ENCODE measurements around the gene KRTAP9-1.

The KRTAP9-1 gene

DNA sequence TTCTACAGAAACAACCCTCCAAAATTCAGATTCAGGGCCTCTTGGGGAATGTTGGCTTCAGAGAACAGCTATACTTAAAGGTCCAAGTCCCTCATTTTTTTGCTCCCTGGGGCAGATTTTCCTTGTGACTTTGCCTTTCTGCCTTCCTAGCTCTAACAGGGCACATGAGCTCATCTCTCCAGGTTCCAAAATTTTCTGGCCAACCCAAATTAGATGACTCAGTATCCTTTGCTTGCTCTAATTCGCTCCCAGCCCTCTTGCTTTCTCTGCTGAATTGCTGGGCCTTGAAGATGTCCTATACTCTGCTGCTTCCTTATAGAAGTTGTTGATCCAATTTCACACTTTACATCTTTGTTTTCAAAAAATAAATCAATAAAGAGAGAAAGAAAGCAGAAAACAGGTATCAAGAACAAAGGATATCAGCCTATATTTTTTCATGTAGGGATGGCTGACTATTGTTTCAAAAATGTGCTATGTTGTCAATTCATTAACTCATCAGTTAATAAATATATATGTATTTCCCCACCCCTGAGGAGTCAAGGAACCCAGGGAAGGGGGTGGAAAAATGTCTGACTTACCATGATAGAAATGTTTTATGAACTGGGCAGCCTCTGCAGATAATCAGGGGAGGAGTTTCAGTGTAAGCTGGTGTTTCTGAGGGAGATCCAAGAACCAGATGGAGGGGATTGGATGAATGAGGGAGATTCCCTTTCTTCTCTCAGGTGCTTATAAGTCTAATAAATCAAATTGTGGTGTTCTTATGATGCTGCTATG, 10.7 kb upstream of the KRTAP9-1 start:
- no peaks in the 10 kb centered on the region for H3K36me3 ChIP-seq (ENCODE audit: insufficient read depth, low read length)
- no peak overlapping the region; the same call in 1 of the 2 replicates for H2AFZ ChIP-seq (ENCODE audit: low read length)
- H3K4me2 ChIP-seq (ENCODE audit: low read depth, low read length, poor library complexity, severe bottlenecking) = no peak overlapping the region
- H3F3A ChIP-seq (ENCODE audit: low read depth) = no peaks in the 10 kb centered on the region
- H4K20me1 ChIP-seq (ENCODE audit: insufficient read depth, low read length, poor library complexity, severe bottlenecking) = no peaks in the 10 kb centered on the region
- no peaks in the 10 kb centered on the region for H3K27me3 ChIP-seq (ENCODE audit: insufficient read depth, low read length, poor library complexity, severe bottlenecking)
- no peak overlapping the region for H3K9ac ChIP-seq (ENCODE audit: low read depth, low read length, poor library complexity, severe bottlenecking)
- H3K4me1 ChIP-seq (ENCODE audit: insufficient read depth, low read length, poor library complexity, severe bottlenecking) = no peaks in the 10 kb centered on the region
- H3K79me2 ChIP-seq (ENCODE audit: insufficient read depth, low read length) = no peaks in the 10 kb centered on the region
- no peaks in the 10 kb centered on the region for H3K9me2 ChIP-seq (replicated peaks; ENCODE audit: low read depth, low read length)
- TF ChIP-seq, protein P1, sequence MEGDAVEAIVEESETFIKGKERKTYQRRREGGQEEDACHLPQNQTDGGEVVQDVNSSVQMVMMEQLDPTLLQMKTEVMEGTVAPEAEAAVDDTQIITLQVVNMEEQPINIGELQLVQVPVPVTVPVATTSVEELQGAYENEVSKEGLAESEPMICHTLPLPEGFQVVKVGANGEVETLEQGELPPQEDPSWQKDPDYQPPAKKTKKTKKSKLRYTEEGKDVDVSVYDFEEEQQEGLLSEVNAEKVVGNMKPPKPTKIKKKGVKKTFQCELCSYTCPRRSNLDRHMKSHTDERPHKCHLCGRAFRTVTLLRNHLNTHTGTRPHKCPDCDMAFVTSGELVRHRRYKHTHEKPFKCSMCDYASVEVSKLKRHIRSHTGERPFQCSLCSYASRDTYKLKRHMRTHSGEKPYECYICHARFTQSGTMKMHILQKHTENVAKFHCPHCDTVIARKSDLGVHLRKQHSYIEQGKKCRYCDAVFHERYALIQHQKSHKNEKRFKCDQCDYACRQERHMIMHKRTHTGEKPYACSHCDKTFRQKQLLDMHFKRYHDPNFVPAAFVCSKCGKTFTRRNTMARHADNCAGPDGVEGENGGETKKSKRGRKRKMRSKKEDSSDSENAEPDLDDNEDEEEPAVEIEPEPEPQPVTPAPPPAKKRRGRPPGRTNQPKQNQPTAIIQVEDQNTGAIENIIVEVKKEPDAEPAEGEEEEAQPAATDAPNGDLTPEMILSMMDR (conservative IDR thresholded peaks at IDR 0.05; ENCODE audit: low read length) = no peak
- no peak for TF ChIP-seq EZH2phosphoT487 (IDR thresholded peaks at IDR 0.05; ENCODE audit: borderline replicate concordance)
- no peak overlapping the region for H3K4me3 ChIP-seq (ENCODE audit: low read length, poor library complexity, severe bottlenecking)
- H3K9me3 ChIP-seq (ENCODE audit: insufficient read depth, low read depth, low read length) = no peaks in the 10 kb centered on the region

DNA sequence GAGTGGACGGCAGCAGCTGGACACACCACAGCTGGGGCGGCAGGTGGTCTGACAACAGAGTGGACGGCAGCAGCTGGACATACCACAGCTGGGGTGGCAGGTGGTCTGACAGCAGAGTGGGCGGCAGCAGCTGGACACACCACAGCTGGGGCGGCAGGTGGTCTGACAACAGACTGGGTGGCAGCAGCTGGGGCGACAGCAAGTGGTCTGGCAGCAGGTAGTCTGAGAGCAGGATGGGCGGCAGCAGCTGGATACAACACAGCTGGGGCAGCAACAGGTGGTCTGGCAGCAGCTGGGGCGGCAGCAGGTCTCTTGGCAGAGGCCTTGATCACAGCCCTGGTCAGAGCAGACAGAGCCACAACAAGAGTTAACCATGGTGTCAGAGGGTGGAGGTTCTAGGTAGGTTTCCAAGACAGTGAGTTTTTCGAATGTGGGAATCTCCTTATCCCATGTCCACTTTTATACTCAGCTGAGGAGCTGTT, 5.2 kb upstream of the KRTAP9-1 start, which contains the start of gene KRTAP4-1:
KRTAP4-1 (minus strand) TSS at position 432 of the 482 bp plus-strand sequence; CDS start at position 375, 57 bp downstream.
- TF ChIP-seq EZH2phosphoT487 (IDR thresholded peaks at IDR 0.05; ENCODE audit: borderline replicate concordance) = no peak
- TF ChIP-seq, protein P1 (conservative IDR thresholded peaks at IDR 0.05; ENCODE audit: low read length) = no peak

DNA sequence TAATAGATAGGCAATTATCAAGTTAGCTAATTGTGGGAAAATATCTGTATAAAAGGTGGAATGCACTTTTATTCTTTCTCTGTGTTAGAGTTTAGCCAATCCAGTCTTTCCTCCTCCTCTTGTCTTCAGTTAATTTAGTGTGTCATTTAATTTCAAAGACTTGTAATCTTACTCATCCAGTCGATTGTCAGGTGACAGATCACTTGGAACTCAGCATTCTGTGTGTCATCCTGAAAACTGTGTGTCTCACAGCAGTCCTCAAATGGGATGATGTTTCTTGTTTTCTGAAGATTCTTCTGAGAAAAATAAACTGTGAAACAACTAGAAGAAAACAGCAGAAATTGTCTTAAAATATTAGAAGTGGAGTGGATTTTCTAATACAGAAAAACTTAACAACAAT, 4.7 kb upstream of the KRTAP9-1 start:
- no peak for TF ChIP-seq EZH2phosphoT487 (IDR thresholded peaks at IDR 0.05; ENCODE audit: borderline replicate concordance)
- TF ChIP-seq, protein P1 (conservative IDR thresholded peaks at IDR 0.05; ENCODE audit: low read length) = no peak
- Histone ChIP-seq H3K79me2 (ENCODE audit: insufficient read depth, low read length) (no peaks in the 10 kb centered on the region), H3K4me2 (ENCODE audit: low read depth, low read length, poor library complexity, severe bottlenecking) (no peak overlapping the region), H3K9me2 (replicated peaks; ENCODE audit: low read depth, low read length) (no peaks in the 10 kb centered on the region), H3K27me3 (ENCODE audit: insufficient read depth, low read length, poor library complexity, severe bottlenecking) (no peaks in the 10 kb centered on the region), H4K20me1 (ENCODE audit: insufficient read depth, low read length, poor library complexity, severe bottlenecking) (no peaks in the 10 kb centered on the region), H3F3A (ENCODE audit: low read depth) (no peaks in the 10 kb centered on the region), H3K4me3 (ENCODE audit: low read length, poor library complexity, severe bottlenecking) (no peak overlapping the region), H3K4me1 (ENCODE audit: insufficient read depth, low read length, poor library complexity, severe bottlenecking) (no peaks in the 10 kb centered on the region), H3K9ac (ENCODE audit: low read depth, low read length, poor library complexity, severe bottlenecking) (no peak overlapping the region), H2AFZ (ENCODE audit: low read length) (no peak overlapping the region), H3K9me3 (ENCODE audit: insufficient read depth, low read depth, low read length) (no peaks in the 10 kb centered on the region), H3K36me3 (ENCODE audit: insufficient read depth, low read length) (no peaks in the 10 kb centered on the region)

More for the DNA sequence above, 5.2 kb upstream of the KRTAP9-1 start, which contains the start of gene KRTAP4-1:
- H3K27me3 ChIP-seq (ENCODE audit: insufficient read depth, low read length, poor library complexity, severe bottlenecking) = no peaks in the 10 kb centered on the region
- H3F3A ChIP-seq (ENCODE audit: low read depth) = no peaks in the 10 kb centered on the region
- H3K79me2 ChIP-seq (ENCODE audit: insufficient read depth, low read length) = no peaks in the 10 kb centered on the region
- no peaks in the 10 kb centered on the region for H3K9me2 ChIP-seq (replicated peaks; ENCODE audit: low read depth, low read length)
- no peaks in the 10 kb centered on the region for H3K9me3 ChIP-seq (ENCODE audit: insufficient read depth, low read depth, low read length)
- no peaks in the 10 kb centered on the region for H3K4me1 ChIP-seq (ENCODE audit: insufficient read depth, low read length, poor library complexity, severe bottlenecking)
- H3K4me3 ChIP-seq (ENCODE audit: low read length, poor library complexity, severe bottlenecking) = no peak within 1 kb of the TSS
- no peaks in the 10 kb centered on the region for H3K36me3 ChIP-seq (ENCODE audit: insufficient read depth, low read length)
- H3K4me2 ChIP-seq (ENCODE audit: low read depth, low read length, poor library complexity, severe bottlenecking) = no peak within 1 kb of the TSS
- H3K9ac ChIP-seq (ENCODE audit: low read depth, low read length, poor library complexity, severe bottlenecking) = no peak within 1 kb of the TSS
- H2AFZ ChIP-seq (ENCODE audit: low read length) = no peak within 1 kb of the TSS
- H4K20me1 ChIP-seq (ENCODE audit: insufficient read depth, low read length, poor library complexity, severe bottlenecking) = no peaks in the 10 kb centered on the region
